GM20000 (cell line): ENCODE measurements around the gene SNX11.

Experiments used
- DNase-seq: peaks from one replicate; pipeline ENCODE4 v3.0.0; 2012; ENCODE audit warnings: low spot score
- CTCF ChIP-seq: IDR thresholded peaks from 2 replicates; pipeline ENCODE4 v1.5.1; 2012; ENCODE audit warnings: mild to moderate bottlenecking, control low read depth; ENCODE audit errors: extremely low read depth, missing control alignments

The SNX11 gene

GRCh38 chr17:48134912-48135480, 27.4 kb downstream of the SNX11 start:
- peak; percentile 27 for DNase-seq
- TF ChIP-seq CTCF = peak; percentile 37

GRCh38 chr17:48137656-48138055, 30.1 kb downstream of the SNX11 start:
- no peak for DNase-seq
- no peak for TF ChIP-seq CTCF

GRCh38 chr17:48139944-48140343, 32.4 kb downstream of the SNX11 start:
- no peak for DNase-seq
- no peak for TF ChIP-seq CTCF

GRCh38 chr17:48143629-48144028, 36.1 kb downstream of the SNX11 start:
- TF ChIP-seq CTCF = no peak
- no peak for DNase-seq

- TF ChIP-seq CTCF = no peak
- no peak for DNase-seq
Observed at GRCh38 chr17:48144231-48144630, 36.7 kb downstream of the SNX11 start.

GRCh38 chr17:48144976-48145798, 37.6 kb downstream of the SNX11 start:
- no peak for DNase-seq
- TF ChIP-seq CTCF = no peak

GRCh38 chr17:48148029-48148770, 40.6 kb downstream of the SNX11 start:
- DNase-seq = no peak
- TF ChIP-seq CTCF = no peak
